Prostate gland (tissue), 2 donors: Measurements from ENCODE around the gene PLEKHA7. TPM values are rescaled to one million over a fixed set of nuclear protein-coding genes. Genes with fewer than 3 reads are reported as not detected.

Source experiments
- DNase-seq: peaks from one replicate; pipeline ENCODE4 v3.0.0-alpha.2; 2019; ENCODE audit warnings: low spot score
- H3K27ac ChIP-seq, 2 donors: fragments of 200-600 bp; sonication (generic); 2 replicates each; pipeline ENCODE4 v1.5.1; 2017 to 2019
- H3K27me3 ChIP-seq: fragments of 200-600 bp; sonication (generic); replicated peaks from 2 replicates; pipeline ENCODE4 v1.5.1; 2019; ENCODE audit not compliant: insufficient read depth
- H3K36me3 ChIP-seq, 2 donors: fragments of 200-600 bp; sonication (generic); 1 replicate in 1 of 2; 2 replicates in 1 of 2; pipeline versions ENCODE4 v1.5.1 to v1.8.1; 2017 to 2019
- H3K4me1 ChIP-seq: fragments of 200-600 bp; sonication (generic); replicated peaks from 2 replicates; pipeline ENCODE4 v1.5.1; 2019
- H3K4me3 ChIP-seq, 2 donors: fragments of 200-600 bp; sonication (generic); 2 replicates each; pipeline ENCODE4 v1.5.1; 2017 to 2019
- H3K9me3 ChIP-seq: fragments of 200-600 bp; sonication (generic); 2 replicates; pipeline ENCODE4 v1.5.1; 2017
- CTCF ChIP-seq, 4 experiments: fragments of 200-600 bp in 2 of 4; fragments of 450-650 bp in 2 of 4; sonication (generic) in 2 of 4; IDR thresholded peaks; 1 replicate in 3 of 4; 2 replicates in 1 of 4; pipeline ENCODE4 v1.5.1; 2016 to 2019; ENCODE audit warnings: antibody characterized with exemption in 4 of 4, mild to moderate bottlenecking in 2 of 4, moderate library complexity in 2 of 4
- POLR2A ChIP-seq: fragments of 450-650 bp; IDR thresholded peaks from one replicate; pipeline ENCODE4 v1.6.1; 2016; ENCODE audit warnings: antibody characterized with exemption, mild to moderate bottlenecking
- POLR2AphosphoS5 ChIP-seq: sonication (generic); formaldehyde crosslinking; IDR thresholded peaks from one replicate; pipeline ENCODE4 v1.6.1; 2017; ENCODE audit warnings: antibody characterized with exemption
- WGBS: methylation state at CpG from one replicate; pipeline ENCODE4 v1.1.5; 2018; 5-methylcytosine and 5-hydroxymethylcytosine counted together
- intact Hi-C: fragments of 100-400 bp; cut with DNase I; formaldehyde crosslinking; loops from one replicate; pipeline ENCODE4 v1.14.2; 2022
- total RNA-seq, 2 donors: library from RNA; depleted of rRNA; stranded (reverse); fragments of >200 nt; gene quantifications; one replicate each; pipeline ENCODE4 v1.1.0, GENCODE V29; 2016

PLEKHA7 gene
- total RNA-seq, 2 donors from 2014 or later: 14.6 to 38.3 TPM

- H3K4me3 ChIP-seq: no peak overlapping the region
- TF ChIP-seq POLR2A (no peak), CTCF (IDR thresholded peaks at IDR 0.05) (no peak), POLR2AphosphoS5 (no peak)
- no peaks in the 10 kb centered on the region for H3K27me3 ChIP-seq
- DNase-seq: no peak
- no peaks in the 10 kb centered on the region for H3K9me3 ChIP-seq
- H3K36me3 ChIP-seq: no peaks in the 10 kb centered on the region
- no peak overlapping the region for H3K27ac ChIP-seq
- WGBS: 74% methylated on average over 5 of the region's 5 CpGs
- intact Hi-C loops: no loop called here
- H3K4me1 ChIP-seq: no peaks in the 10 kb centered on the region
Observed at GRCh38 chr11:16960250-16960649, 54.0 kb downstream of the PLEKHA7 start.

GRCh38 chr11:16959602-16960001 lies 54.6 kb downstream of the PLEKHA7 start:
- H3K27me3 ChIP-seq: no peaks in the 10 kb centered on the region
- DNase-seq: no peak
- H3K4me3 ChIP-seq: no peak overlapping the region
- H3K36me3 ChIP-seq: no peaks in the 10 kb centered on the region
- no peaks in the 10 kb centered on the region for H3K9me3 ChIP-seq
- no peak for TF ChIP-seq CTCF (IDR thresholded peaks at IDR 0.05)
- TF ChIP-seq POLR2A: no peak
- no peak for TF ChIP-seq POLR2AphosphoS5
- no peak overlapping the region for H3K27ac ChIP-seq
- WGBS: 69% methylated on average over 4 of the region's 4 CpGs
- intact Hi-C loops: loop anchor here (1.0 kb wide), 1 partner anchor 8 kb away; no protein-coding TSS in a partner anchor
- no peaks in the 10 kb centered on the region for H3K4me1 ChIP-seq

- no peak for DNase-seq
Observed at GRCh38 chr11:16958833-16959232, 55.4 kb downstream of the PLEKHA7 start.

GRCh38 chr11:16956538-16957153 lies 57.6 kb downstream of the PLEKHA7 start:
- Histone ChIP-seq H3K4me1 (no peaks in the 10 kb centered on the region), H3K9me3 (no peaks in the 10 kb centered on the region), H3K27ac (no peak overlapping the region), H3K4me3 (no peak overlapping the region), H3K36me3 (no peaks in the 10 kb centered on the region), H3K27me3 (no peaks in the 10 kb centered on the region)
- 76% methylated on average over 5 of the region's 5 CpGs for WGBS
- no peak for DNase-seq
- intact Hi-C loops: no loop called here
- TF ChIP-seq POLR2A (no peak), POLR2AphosphoS5 (no peak), CTCF (IDR thresholded peaks at IDR 0.05) (no peak)

More at GRCh38 chr11:16958833-16959232, 55.4 kb downstream of the PLEKHA7 start:
- TF ChIP-seq POLR2A: no peak
- Histone ChIP-seq H3K36me3 (no peaks in the 10 kb centered on the region), H3K27ac (no peak overlapping the region), H3K9me3 (no peaks in the 10 kb centered on the region), H3K27me3 (no peaks in the 10 kb centered on the region), H3K4me3 (no peak overlapping the region), H3K4me1 (no peaks in the 10 kb centered on the region)
- WGBS: 48% methylated on average over 5 of the region's 5 CpGs
- intact Hi-C loops: loop anchor here (1.0 kb wide), 1 partner anchor 8 kb away; no protein-coding TSS in a partner anchor

- no peak for DNase-seq
- H3K27ac ChIP-seq: no peak overlapping the region
- H3K4me1 ChIP-seq: no peaks in the 10 kb centered on the region
- intact Hi-C loops: no loop called here
- H3K4me3 ChIP-seq: no peak overlapping the region
- no peaks in the 10 kb centered on the region for H3K36me3 ChIP-seq
- H3K9me3 ChIP-seq: no peaks in the 10 kb centered on the region
- H3K27me3 ChIP-seq: no peaks in the 10 kb centered on the region
- TF ChIP-seq POLR2AphosphoS5: no peak
- TF ChIP-seq CTCF (IDR thresholded peaks at IDR 0.05): no peak
- no peak for TF ChIP-seq POLR2A
Observed at GRCh38 chr11:16953663-16954062, 60.6 kb downstream of the PLEKHA7 start.
